ENCODE measurements around the gene GAB1. TPM values are rescaled to one million over a fixed set of nuclear protein-coding genes. Genes with fewer than 3 reads are reported as not detected.

The GAB1 gene
- total RNA-seq, 2 donors from 2014 or later: 48.3 to 77.3 TPM

DNA sequence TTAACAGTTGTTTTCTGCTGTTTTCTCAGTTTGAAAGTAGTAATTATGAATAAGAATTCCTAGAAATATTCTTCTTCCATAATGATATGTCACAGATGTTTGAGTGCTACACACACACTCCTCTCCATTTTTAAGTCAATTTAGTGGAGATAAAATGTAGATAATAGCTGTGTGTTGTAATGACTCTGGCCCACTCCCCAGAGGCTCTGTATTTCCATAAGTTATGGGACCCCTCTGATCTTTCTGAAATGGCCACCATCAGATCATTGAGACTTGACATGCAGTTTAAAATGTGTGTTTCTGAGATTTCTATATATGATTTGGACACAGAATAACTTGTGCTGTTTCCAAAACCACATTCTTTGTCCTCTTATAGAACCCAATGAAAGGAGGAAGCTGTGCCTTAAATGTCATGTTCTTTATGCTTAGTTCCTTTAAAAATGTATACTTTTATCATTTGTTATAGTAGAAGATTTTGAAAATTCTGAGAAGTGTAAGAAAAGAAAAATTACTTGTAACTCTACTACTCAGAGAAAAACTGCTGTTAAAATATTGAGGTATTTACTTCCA is 46.4 kb downstream of the GAB1 start:
- peak overlapping the region; percentile 75 to 82 for H3K27ac ChIP-seq

GRCh38 chr4:143384381-143384994 is 47.8 kb downstream of the GAB1 start:
- Histone ChIP-seq H3K27ac (peak overlapping the region; percentile 5 to 75), H3K4me1 (ENCODE audit: control insufficient read depth in 1 of 2, low read depth in 2 of 2) (peaks cover 49 to 90% of the 10 kb centered on the region in 2 donors), H3K27me3 (replicated peaks; ENCODE audit: insufficient read depth) (no peaks in the 10 kb centered on the region), H3K4me3 (no peak overlapping the region), H3K9me3 (no peaks in the 10 kb centered on the region), H3K36me3 (no peaks in the 10 kb centered on the region)
- ATAC-seq (ENCODE audit: insufficient number of reproducible peaks, low FRiP score, low read depth) (peak; percentile 71), DNase-seq (ENCODE audit: low spot score) (no peak)
- no peak for TF ChIP-seq CTCF (IDR thresholded peaks at IDR 0.05)

More for the DNA sequence above, 46.4 kb downstream of the GAB1 start:
- Histone ChIP-seq H3K27me3 (replicated peaks; ENCODE audit: insufficient read depth) (no peaks in the 10 kb centered on the region), H3K4me1 (ENCODE audit: control insufficient read depth in 1 of 2, low read depth in 2 of 2) (peaks cover 51 to 90% of the 10 kb centered on the region in 2 donors), H3K4me3 (peak overlapping the region; percentile 49), H3K9me3 (no peaks in the 10 kb centered on the region), H3K36me3 (no peaks in the 10 kb centered on the region)
- DNase-seq (ENCODE audit: low spot score): no peak
- TF ChIP-seq CTCF (IDR thresholded peaks at IDR 0.05): no peak
- ATAC-seq (ENCODE audit: insufficient number of reproducible peaks, low FRiP score, low read depth): no peak

DNA sequence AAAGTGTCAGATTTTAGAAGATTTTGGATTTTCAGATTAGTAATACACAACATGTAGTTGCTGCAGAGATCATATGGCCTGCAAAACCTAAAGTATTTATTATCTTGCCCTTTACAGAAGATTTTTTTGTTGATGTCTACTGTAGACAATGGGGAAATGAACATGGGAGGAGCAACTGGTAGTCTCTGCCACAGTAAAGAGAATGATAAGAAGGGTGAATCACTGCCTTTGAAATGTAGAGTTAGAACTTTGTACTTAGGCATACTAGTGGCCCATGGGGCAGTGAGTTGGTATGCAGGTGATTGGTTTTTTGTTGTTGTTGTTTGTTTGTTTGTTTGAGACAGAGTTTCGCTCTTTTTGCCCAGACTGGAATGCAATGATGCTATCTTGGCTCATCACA is 50.1 kb downstream of the GAB1 start:
- Histone ChIP-seq H3K4me3 (no peak overlapping the region), H3K27me3 (replicated peaks; ENCODE audit: insufficient read depth) (no peaks in the 10 kb centered on the region), H3K9me3 (no peaks in the 10 kb centered on the region), H3K36me3 (no peaks in the 10 kb centered on the region), H3K4me1 (ENCODE audit: control insufficient read depth in 1 of 2, low read depth in 2 of 2) (peaks cover 59 to 91% of the 10 kb centered on the region in 2 donors), H3K27ac (no peak overlapping the region)
- no peak for ATAC-seq (ENCODE audit: insufficient number of reproducible peaks, low FRiP score, low read depth)
- DNase-seq (ENCODE audit: low spot score): no peak
- no peak for TF ChIP-seq CTCF (IDR thresholded peaks at IDR 0.05)

DNA sequence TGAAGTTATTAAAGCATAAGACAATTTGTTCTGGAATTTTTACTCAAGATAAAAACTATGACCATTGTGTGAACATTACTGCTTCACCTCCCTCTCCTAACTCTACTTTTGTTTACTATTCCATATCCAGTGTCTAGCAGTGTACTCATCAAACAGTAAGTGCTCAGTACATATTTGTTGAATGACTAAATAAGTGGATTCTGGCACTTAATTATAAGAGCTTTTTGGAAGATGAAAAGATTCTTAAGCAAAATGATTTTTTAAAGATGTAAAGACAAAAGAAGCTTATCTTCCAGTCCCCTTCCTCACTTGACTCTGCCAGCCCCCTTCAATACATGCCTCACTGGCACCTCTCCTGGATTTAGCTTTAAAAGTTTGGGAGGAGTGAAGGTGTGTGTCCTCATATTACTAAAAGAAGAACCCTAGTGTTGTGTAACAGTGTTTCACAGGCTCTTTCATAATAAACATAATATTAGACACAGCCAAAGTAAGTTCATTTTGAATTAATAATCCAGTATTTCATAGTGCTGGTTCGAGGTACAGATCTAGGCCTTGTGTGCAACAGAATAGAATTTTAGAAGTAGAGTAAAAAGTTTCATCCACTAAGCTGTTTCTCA is 53.0 kb downstream of the GAB1 start:
- H3K27me3 ChIP-seq (replicated peaks; ENCODE audit: insufficient read depth): no peaks in the 10 kb centered on the region
- no peak for ATAC-seq (ENCODE audit: insufficient number of reproducible peaks, low FRiP score, low read depth)
- no peak overlapping the region for H3K4me3 ChIP-seq
- H3K9me3 ChIP-seq: no peaks in the 10 kb centered on the region
- no peaks in the 10 kb centered on the region for H3K36me3 ChIP-seq
- DNase-seq (ENCODE audit: low spot score): no peak
- H3K27ac ChIP-seq: peak overlapping the region in 1 of 2 donors; percentile 66
- no peak for TF ChIP-seq CTCF (IDR thresholded peaks at IDR 0.05)
- H3K4me1 ChIP-seq (ENCODE audit: control insufficient read depth in 1 of 2, low read depth in 2 of 2): peaks cover 63 to 91% of the 10 kb centered on the region in 2 donors

GRCh38 chr4:143390764-143391163 is 54.1 kb downstream of the GAB1 start:
- peak overlapping the region; percentile 40 to 66 for H3K27ac ChIP-seq
- H3K36me3 ChIP-seq: no peaks in the 10 kb centered on the region
- TF ChIP-seq CTCF (IDR thresholded peaks at IDR 0.05): no peak
- H3K27me3 ChIP-seq (replicated peaks; ENCODE audit: insufficient read depth): no peaks in the 10 kb centered on the region
- H3K4me1 ChIP-seq (ENCODE audit: control insufficient read depth in 1 of 2, low read depth in 2 of 2): peaks cover 62 to 90% of the 10 kb centered on the region in 2 donors
- no peaks in the 10 kb centered on the region for H3K9me3 ChIP-seq
- no peak overlapping the region for H3K4me3 ChIP-seq
- ATAC-seq (ENCODE audit: insufficient number of reproducible peaks, low FRiP score, low read depth) (no peak), DNase-seq (ENCODE audit: low spot score) (no peak)
